Measurements from ENCODE around the gene RAPGEF5.

DNA sequence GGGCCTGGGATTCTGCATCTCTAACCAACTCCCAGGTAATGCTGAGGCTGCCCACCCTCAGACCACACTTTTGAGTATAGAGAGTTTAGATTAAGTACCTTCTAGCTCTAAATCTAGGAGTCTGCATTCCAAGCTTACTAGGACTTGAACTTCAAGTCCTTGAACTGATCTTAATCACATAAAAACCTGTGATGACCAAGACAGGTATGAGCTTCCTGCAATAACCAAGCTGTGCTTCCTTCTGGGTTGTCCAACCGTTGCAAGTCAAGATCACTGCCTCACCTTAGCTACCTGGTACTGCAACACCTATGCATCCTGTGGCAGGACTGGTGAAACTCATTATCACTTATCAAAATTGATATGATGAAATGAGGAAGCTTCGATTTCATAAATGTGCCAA is 32.9 kb upstream of the RAPGEF5 start:
- TF ChIP-seq, protein P1, sequence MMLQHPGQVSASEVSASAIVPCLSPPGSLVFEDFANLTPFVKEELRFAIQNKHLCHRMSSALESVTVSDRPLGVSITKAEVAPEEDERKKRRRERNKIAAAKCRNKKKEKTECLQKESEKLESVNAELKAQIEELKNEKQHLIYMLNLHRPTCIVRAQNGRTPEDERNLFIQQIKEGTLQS (IDR thresholded peaks at IDR 0.05): no peak
- no peak for TF ChIP-seq RAD21 (IDR thresholded peaks at IDR 0.05)
- TF ChIP-seq, protein P2, sequence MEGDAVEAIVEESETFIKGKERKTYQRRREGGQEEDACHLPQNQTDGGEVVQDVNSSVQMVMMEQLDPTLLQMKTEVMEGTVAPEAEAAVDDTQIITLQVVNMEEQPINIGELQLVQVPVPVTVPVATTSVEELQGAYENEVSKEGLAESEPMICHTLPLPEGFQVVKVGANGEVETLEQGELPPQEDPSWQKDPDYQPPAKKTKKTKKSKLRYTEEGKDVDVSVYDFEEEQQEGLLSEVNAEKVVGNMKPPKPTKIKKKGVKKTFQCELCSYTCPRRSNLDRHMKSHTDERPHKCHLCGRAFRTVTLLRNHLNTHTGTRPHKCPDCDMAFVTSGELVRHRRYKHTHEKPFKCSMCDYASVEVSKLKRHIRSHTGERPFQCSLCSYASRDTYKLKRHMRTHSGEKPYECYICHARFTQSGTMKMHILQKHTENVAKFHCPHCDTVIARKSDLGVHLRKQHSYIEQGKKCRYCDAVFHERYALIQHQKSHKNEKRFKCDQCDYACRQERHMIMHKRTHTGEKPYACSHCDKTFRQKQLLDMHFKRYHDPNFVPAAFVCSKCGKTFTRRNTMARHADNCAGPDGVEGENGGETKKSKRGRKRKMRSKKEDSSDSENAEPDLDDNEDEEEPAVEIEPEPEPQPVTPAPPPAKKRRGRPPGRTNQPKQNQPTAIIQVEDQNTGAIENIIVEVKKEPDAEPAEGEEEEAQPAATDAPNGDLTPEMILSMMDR (IDR thresholded peaks at IDR 0.05; ENCODE audit: low read depth, low read length, missing input control): no peak
- no peak for TF ChIP-seq MAX (IDR thresholded peaks at IDR 0.05)
- no peak for TF ChIP-seq RXRA (IDR thresholded peaks at IDR 0.05)
- TF ChIP-seq TAF1 (conservative IDR thresholded peaks at IDR 0.05): no peak
- TF ChIP-seq SP1 (IDR thresholded peaks at IDR 0.05): no peak
- no peak for TF ChIP-seq YY1 (IDR thresholded peaks at IDR 0.05)
